Neuronal stem cell (in vitro differentiated cells): ENCODE measurements around the gene DTX3L.
"Not testable (repeated sequence)": the region's sequence is repeated elsewhere in the genome, so short reads cannot be mapped to it uniquely, and the experiment has no call there.

Experiments used
- DNase-seq: peaks from one replicate; pipeline ENCODE4 v3.0.0-alpha.2; 2013; ENCODE audit warnings: low spot score
- H2AFZ ChIP-seq: one replicate; pipeline ENCODE4 v1.6.1; 2013; ENCODE audit warnings: mild to moderate bottlenecking, low read length, inconsistent platforms
- H2AK5ac ChIP-seq: 2 replicates; pipeline ENCODE4 v1.6.1; 2013; ENCODE audit warnings: low read depth, mild to moderate bottlenecking, inconsistent platforms, low read length, moderate library complexity, mixed read lengths
- H2BK120ac ChIP-seq: 2 replicates; pipeline ENCODE4 v1.6.1; 2013; ENCODE audit warnings: low read depth, mild to moderate bottlenecking, inconsistent platforms, low read length, moderate library complexity, mixed read lengths
- H2BK12ac ChIP-seq: one replicate; pipeline ENCODE4 v1.6.1; 2013; ENCODE audit warnings: low read length, inconsistent platforms
- H2BK15ac ChIP-seq: 2 replicates; pipeline ENCODE4 v1.6.1; 2013; ENCODE audit warnings: mild to moderate bottlenecking, low read length, inconsistent platforms, mixed read lengths
- H2BK5ac ChIP-seq: one replicate; pipeline ENCODE4 v1.6.1; 2013; ENCODE audit warnings: inconsistent platforms, mild to moderate bottlenecking, low read length, moderate library complexity
- H3K14ac ChIP-seq: one replicate; pipeline ENCODE4 v1.6.1; 2013; ENCODE audit warnings: low read length, inconsistent platforms
- H3K18ac ChIP-seq: 2 replicates; pipeline ENCODE4 v1.6.1; 2013; ENCODE audit warnings: low read length, inconsistent platforms
- H3K23ac ChIP-seq: 2 replicates; pipeline ENCODE4 v1.6.1; 2013; ENCODE audit warnings: low read depth, mild to moderate bottlenecking, mixed read lengths, low read length, inconsistent platforms; ENCODE audit not compliant: poor library complexity
- H3K27ac ChIP-seq: replicated peaks from 3 replicates; pipeline ENCODE4 v1.5.1; 2013; ENCODE audit warnings: low read length, inconsistent platforms
- H3K27me3 ChIP-seq, 3 experiments: 2 replicates each; pipeline ENCODE4 v1.6.1; 2013; ENCODE audit warnings: low read length in 3 of 3, mild to moderate bottlenecking in 2 of 3, inconsistent platforms in 1 of 3, low read depth in 1 of 3, mixed read lengths in 1 of 3, moderate library complexity in 1 of 3; ENCODE audit not compliant: control insufficient read depth in 3 of 3, insufficient read depth in 3 of 3
- H3K36me3 ChIP-seq, 2 donors: replicated peaks in 1 of 2; 2 replicates each; pipeline ENCODE4 v1.6.1; 2013; ENCODE audit warnings: low read length in 2 of 2; ENCODE audit not compliant: control insufficient read depth in 2 of 2, insufficient read depth in 2 of 2
- H3K4ac ChIP-seq: 2 replicates; pipeline ENCODE4 v1.6.1; 2013; ENCODE audit warnings: inconsistent platforms, mild to moderate bottlenecking, low read length, moderate library complexity
- H3K4me1 ChIP-seq, 2 donors: 1 replicate in 1 of 2; 2 replicates in 1 of 2; pipeline ENCODE4 v1.6.1; 2013; ENCODE audit warnings: low read length in 2 of 2, low read depth in 1 of 2; ENCODE audit not compliant: control insufficient read depth in 2 of 2, insufficient read depth in 1 of 2
- H3K4me2 ChIP-seq: one replicate; pipeline ENCODE4 v1.6.1; 2013; ENCODE audit warnings: mild to moderate bottlenecking, low read length, inconsistent platforms; ENCODE audit not compliant: insufficient read depth, poor library complexity, severe bottlenecking
- H3K4me3 ChIP-seq, 2 donors: 2 replicates each; pipeline ENCODE4 v1.5.1; 2013; ENCODE audit warnings: low read length in 2 of 2, mild to moderate bottlenecking in 2 of 2, inconsistent platforms in 1 of 2, moderate library complexity in 1 of 2
- H3K79me1 ChIP-seq: one replicate; pipeline ENCODE4 v1.6.1; 2013; ENCODE audit warnings: low read depth, mild to moderate bottlenecking, inconsistent platforms, low read length, moderate library complexity
- H3K9ac ChIP-seq: one replicate; pipeline ENCODE4 v1.6.1; 2013; ENCODE audit warnings: mild to moderate bottlenecking, low read depth, low read length, inconsistent platforms; ENCODE audit not compliant: poor library complexity
- H3K9me3 ChIP-seq, 2 donors: replicated peaks in 1 of 2; 2 replicates each; pipeline versions ENCODE3 to v1.6.1; 2013; ENCODE audit warnings: low read length in 2 of 2, mild to moderate bottlenecking in 2 of 2, inconsistent platforms in 1 of 2, low read depth in 1 of 2, mixed read lengths in 1 of 2, moderate library complexity in 1 of 2; ENCODE audit not compliant: control insufficient read depth in 2 of 2, insufficient read depth in 1 of 2
- H4K8ac ChIP-seq: one replicate; pipeline ENCODE4 v1.6.1; 2013; ENCODE audit warnings: low read depth, mild to moderate bottlenecking, inconsistent platforms, low read length, moderate library complexity
- H4K91ac ChIP-seq: one replicate; pipeline ENCODE4 v1.6.1; 2013; ENCODE audit warnings: low read length, low read depth, mild to moderate bottlenecking, inconsistent platforms; ENCODE audit not compliant: poor library complexity
- WGBS, 2 donors: extraction: QIAGEN DNeasy Blood & Tissue Kit; methylation state at CpG; one replicate each; pipeline ENCODE4 v1.1.7; 2013; ENCODE audit warnings: missing lambda C conversion rate in 2 of 2, mixed read lengths in 1 of 2; ENCODE audit not compliant: insufficient read length in 2 of 2, insufficient replicate concordance in 1 of 2; ENCODE audit errors: extremely low coverage in 2 of 2; 5-methylcytosine and 5-hydroxymethylcytosine counted together

Gene DTX3L

DNA sequence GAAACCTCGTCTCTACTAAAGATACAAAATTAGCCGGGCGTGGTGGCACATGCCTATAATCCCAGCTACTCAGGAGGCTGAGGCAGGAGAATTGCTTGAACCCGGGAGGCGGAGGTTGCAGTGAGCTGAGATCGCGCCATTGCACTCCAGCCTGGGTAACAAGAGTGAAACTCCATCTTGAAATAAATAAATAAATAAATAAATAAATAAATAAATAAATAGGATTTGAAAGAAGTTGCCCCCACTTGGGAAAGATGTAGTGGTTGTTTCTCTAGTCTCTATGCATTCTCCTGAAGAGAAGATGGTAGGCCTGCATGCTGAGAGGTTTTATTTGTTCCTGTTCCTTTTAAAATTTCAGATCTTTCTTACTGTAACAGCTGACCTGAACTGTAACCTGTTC is 4.0 kb downstream of the DTX3L start:
- H2BK15ac ChIP-seq, H3K18ac ChIP-seq, H2AK5ac ChIP-seq, H3K4ac ChIP-seq, H2BK12ac ChIP-seq, H3K79me1 ChIP-seq, H3K4me3 ChIP-seq, H2BK120ac ChIP-seq, H3K27ac ChIP-seq, H3K9ac ChIP-seq, H2AFZ ChIP-seq, H4K91ac ChIP-seq, H2BK5ac ChIP-seq, H3K9me3 ChIP-seq, H3K27me3 ChIP-seq, H3K14ac ChIP-seq, H4K8ac ChIP-seq, DNase-seq, H3K4me2 ChIP-seq, H3K23ac ChIP-seq: not testable (repeated sequence)
- no CpG with 5 or more reads among the region's 7 CpGs for WGBS, 2 donors
- Histone ChIP-seq H3K36me3 (peaks cover 0 to 56% of the 10 kb centered on the region in 2 donors), H3K4me1 (peaks cover 6 to 11% of the 10 kb centered on the region in 2 donors)

DNA sequence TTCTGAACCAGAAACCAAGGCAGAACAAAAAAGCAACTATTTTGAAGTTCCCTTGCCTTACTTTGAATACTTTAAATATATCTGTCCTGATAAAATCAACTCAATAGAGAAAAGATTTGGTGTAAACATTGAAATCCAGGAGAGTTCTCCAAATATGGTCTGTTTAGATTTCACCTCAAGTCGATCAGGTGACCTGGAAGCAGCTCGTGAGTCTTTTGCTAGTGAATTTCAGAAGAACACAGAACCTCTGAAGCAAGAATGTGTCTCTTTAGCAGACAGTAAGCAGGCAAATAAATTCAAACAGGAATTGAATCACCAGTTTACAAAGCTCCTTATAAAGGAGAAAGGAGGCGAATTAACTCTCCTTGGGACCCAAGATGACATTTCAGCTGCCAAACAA is 4.6 kb downstream of the DTX3L start:
- no peak overlapping the region for H3K27ac ChIP-seq

DNA sequence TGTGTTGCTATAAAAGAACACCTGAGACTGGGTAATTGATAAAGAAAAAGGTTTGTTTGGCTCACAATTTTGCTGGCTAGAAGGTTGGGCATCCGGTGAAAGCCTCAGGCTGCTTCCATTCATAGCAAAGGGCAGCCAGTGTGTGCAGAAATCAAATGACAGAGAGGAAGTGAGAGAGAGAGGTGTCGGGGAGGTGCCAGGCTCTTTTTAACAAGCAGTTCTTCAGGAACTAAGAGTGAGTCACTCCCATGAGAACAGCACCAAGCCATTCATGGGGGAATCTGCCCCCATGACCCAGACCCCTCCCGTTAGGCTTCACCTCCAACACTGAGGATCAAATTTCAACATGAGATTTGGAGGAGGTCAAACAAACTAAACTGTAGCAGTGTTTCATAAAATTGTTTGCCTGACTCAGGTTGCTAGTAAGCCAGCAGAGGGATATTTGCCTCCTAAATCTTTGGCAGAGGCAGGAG is 8.8 kb downstream of the DTX3L start:
- Histone ChIP-seq H3K27me3 (peaks cover 0 to 6% (median 0%) of the 10 kb centered on the region in 3 experiments), H3K4me1 (peaks cover 7 to 18% of the 10 kb centered on the region in 2 donors), H3K79me1 (no peaks in the 10 kb centered on the region), H3K14ac (no peak overlapping the region), H3K4me3 (no peak overlapping the region), H2BK120ac (no peak overlapping the region), H3K18ac (no peak overlapping the region), H3K27ac (peak overlapping the region; percentile 44), H2BK5ac (no peak overlapping the region), H2AFZ (no peak overlapping the region), H2AK5ac (no peak overlapping the region), H3K4ac (no peak overlapping the region), H3K4me2 (peak overlapping the region; percentile 29), H4K91ac (no peak overlapping the region), H4K8ac (no peak overlapping the region), H2BK15ac (no peak overlapping the region), H3K36me3 (peaks cover 0 to 32% of the 10 kb centered on the region in 2 donors), H3K9me3 (peaks cover 0 to 2% of the 10 kb centered on the region in 2 donors), H2BK12ac (no peak overlapping the region), H3K23ac (no peak overlapping the region), H3K9ac (no peak overlapping the region)
- no peak for DNase-seq
- WGBS, 2 donors, result no CpG with 5 or more reads among the region's 3 CpGs

More for the DNA sequence above, 4.6 kb downstream of the DTX3L start:
- no peaks in the 10 kb centered on the region for H3K27me3 ChIP-seq
- no peak overlapping the region for H2BK12ac ChIP-seq
- WGBS, 2 donors, result no CpG with 5 or more reads among the region's 3 CpGs
- no peak overlapping the region for H2BK120ac ChIP-seq
- H2AFZ ChIP-seq, result no peak overlapping the region
- no peak overlapping the region for H2BK15ac ChIP-seq
- no peak overlapping the region for H4K8ac ChIP-seq
- no peaks in the 10 kb centered on the region for H3K79me1 ChIP-seq
- H4K91ac ChIP-seq, result no peak overlapping the region
- H3K36me3 ChIP-seq, result peaks cover 0 to 56% of the 10 kb centered on the region in 2 donors
- no peak overlapping the region for H3K23ac ChIP-seq
- no peak overlapping the region for H2AK5ac ChIP-seq
- no peak overlapping the region for H3K9ac ChIP-seq
- no peak overlapping the region for H3K4me2 ChIP-seq
- H2BK5ac ChIP-seq, result no peak overlapping the region
- peaks cover 0 to 2% of the 10 kb centered on the region in 2 donors for H3K9me3 ChIP-seq
- H3K18ac ChIP-seq, result no peak overlapping the region
- H3K4me1 ChIP-seq, result peaks cover 7 to 11% of the 10 kb centered on the region in 2 donors
- H3K14ac ChIP-seq, result no peak overlapping the region
- no peak overlapping the region for H3K4me3 ChIP-seq
- H3K4ac ChIP-seq, result no peak overlapping the region
- DNase-seq, result no peak

DNA sequence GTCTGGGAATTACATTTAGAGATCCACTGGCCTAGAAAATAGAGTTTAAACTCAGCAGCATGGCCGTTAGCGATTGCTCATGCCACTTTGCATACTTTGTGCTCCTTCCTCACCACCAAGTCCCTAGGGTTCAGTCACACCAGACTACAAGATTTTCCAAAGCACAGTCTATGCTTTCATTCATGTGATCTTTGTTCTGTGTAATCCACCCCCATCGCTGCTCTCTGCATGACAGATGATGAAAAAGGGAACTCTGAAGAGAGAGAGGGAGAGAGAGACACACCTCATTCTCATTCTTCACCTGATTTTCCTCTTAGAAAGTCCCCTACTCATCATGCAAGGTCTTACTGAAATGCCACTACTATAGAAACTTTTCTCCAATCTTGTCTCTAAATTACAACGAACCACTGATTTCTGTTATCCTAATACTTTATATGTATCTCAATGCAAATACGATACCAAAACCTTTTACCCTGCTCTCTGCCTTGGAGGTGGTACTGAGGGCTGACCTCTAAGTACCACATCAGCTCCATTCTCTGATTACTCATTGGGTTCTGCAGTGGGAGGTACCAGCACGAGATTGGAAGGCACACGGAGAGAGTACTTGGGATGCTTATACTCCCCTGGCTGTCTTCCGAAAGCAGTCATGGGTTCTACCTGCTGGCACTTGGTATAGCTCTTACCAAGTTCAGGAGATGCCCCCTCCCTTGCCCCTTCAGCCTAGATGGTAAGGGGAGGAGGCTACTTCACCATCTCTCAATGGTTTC is 12.2 kb downstream of the DTX3L start:
- Histone ChIP-seq H3K23ac (no peak overlapping the region), H3K9ac (no peak overlapping the region), H3K4me2 (no peak overlapping the region), H3K27me3 (peaks cover 0 to 6% (median 0%) of the 10 kb centered on the region in 3 experiments), H2AK5ac (no peak overlapping the region), H4K8ac (no peak overlapping the region), H4K91ac (no peak overlapping the region), H3K27ac (no peak overlapping the region), H2BK120ac (no peak overlapping the region), H2BK12ac (no peak overlapping the region), H3K14ac (no peak overlapping the region), H2BK5ac (no peak overlapping the region), H3K9me3 (peaks cover 0 to 2% of the 10 kb centered on the region in 2 donors), H3K36me3 (peaks cover 0 to 3% of the 10 kb centered on the region in 2 donors), H3K4me1 (peaks cover 7 to 15% of the 10 kb centered on the region in 2 donors), H3K79me1 (no peaks in the 10 kb centered on the region), H2AFZ (peak overlapping the region; percentile 58), H3K4me3 (no peak overlapping the region), H2BK15ac (no peak overlapping the region), H3K18ac (no peak overlapping the region), H3K4ac (no peak overlapping the region)
- no CpG with 5 or more reads among the region's 8 CpGs for WGBS, 2 donors
- DNase-seq, result no peak
